Muscle layer of colon (tissue), 2 donors: ENCODE results near the gene HS3ST4.

Experiments
- H3K27ac ChIP-seq: one replicate; pipeline ENCODE4 v1.7.0; 2013; ENCODE audit warnings: low read depth, mild to moderate bottlenecking, low read length, moderate library complexity
- H3K27me3 ChIP-seq, 2 donors: one replicate each; pipeline ENCODE4 v1.7.0; 2013; ENCODE audit warnings: low read length in 2 of 2, mild to moderate bottlenecking in 2 of 2; ENCODE audit not compliant: insufficient read depth in 2 of 2, control insufficient read depth in 1 of 2
- H3K36me3 ChIP-seq: one replicate; pipeline ENCODE4 v1.7.0; 2013; ENCODE audit warnings: mild to moderate bottlenecking, low read length; ENCODE audit not compliant: insufficient read depth
- H3K4me1 ChIP-seq: one replicate; pipeline ENCODE4 v1.7.0; 2013; ENCODE audit warnings: mild to moderate bottlenecking, low read length; ENCODE audit not compliant: insufficient read depth
- H3K4me3 ChIP-seq, 2 donors: one replicate each; pipeline ENCODE4 v1.7.0; 2013; ENCODE audit warnings: low read length in 2 of 2, low read depth in 1 of 2, mild to moderate bottlenecking in 1 of 2, moderate library complexity in 1 of 2
- H3K9ac ChIP-seq: one replicate; pipeline ENCODE4 v1.7.0; 2013; ENCODE audit warnings: low read length
- H3K9me3 ChIP-seq: one replicate; pipeline ENCODE4 v1.7.0; 2013; ENCODE audit warnings: mild to moderate bottlenecking, low read length
- donor health status: abdominal sarcoma.
- donor health status: Adenocarcinoma of cecum.

HS3ST4 gene

DNA sequence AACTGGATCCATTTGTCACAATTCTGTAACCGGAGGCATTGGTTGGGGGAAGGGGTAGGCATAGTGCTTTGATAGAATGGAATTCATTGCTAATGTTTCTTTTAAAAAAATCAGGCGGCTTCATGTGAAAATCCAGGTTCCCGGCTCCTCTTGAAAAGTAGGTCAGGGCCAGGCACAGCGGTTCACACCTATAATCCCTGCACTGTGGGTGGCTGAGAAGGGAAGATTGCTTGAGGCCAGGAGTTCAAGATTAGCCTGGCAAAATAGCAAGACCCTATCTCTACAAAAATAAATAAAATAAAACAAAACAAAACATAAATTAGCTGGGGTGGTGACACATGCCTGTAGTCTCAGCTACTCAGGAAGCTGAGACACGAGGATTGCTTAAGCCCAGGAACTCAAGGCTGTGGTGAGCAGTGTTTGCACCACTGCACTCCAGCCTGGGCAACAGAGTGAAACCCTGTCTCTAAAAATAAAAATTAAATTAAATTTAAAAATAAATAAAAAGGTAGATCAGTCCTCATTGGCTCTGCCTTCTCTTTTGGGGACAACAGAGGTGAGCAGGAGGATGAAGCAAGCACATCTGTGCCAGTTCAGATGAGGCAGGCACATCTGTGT, 466.5 kb downstream of the HS3ST4 start:
- H3K27me3 ChIP-seq, result no peaks in the 10 kb centered on the region
- H3K9ac ChIP-seq, result no peak overlapping the region
- no peaks in the 10 kb centered on the region for H3K36me3 ChIP-seq
- no peaks in the 10 kb centered on the region for H3K4me1 ChIP-seq
- H3K4me3 ChIP-seq, result no peak overlapping the region
- H3K27ac ChIP-seq, result no peak overlapping the region
- H3K9me3 ChIP-seq, result no peaks in the 10 kb centered on the region

DNA sequence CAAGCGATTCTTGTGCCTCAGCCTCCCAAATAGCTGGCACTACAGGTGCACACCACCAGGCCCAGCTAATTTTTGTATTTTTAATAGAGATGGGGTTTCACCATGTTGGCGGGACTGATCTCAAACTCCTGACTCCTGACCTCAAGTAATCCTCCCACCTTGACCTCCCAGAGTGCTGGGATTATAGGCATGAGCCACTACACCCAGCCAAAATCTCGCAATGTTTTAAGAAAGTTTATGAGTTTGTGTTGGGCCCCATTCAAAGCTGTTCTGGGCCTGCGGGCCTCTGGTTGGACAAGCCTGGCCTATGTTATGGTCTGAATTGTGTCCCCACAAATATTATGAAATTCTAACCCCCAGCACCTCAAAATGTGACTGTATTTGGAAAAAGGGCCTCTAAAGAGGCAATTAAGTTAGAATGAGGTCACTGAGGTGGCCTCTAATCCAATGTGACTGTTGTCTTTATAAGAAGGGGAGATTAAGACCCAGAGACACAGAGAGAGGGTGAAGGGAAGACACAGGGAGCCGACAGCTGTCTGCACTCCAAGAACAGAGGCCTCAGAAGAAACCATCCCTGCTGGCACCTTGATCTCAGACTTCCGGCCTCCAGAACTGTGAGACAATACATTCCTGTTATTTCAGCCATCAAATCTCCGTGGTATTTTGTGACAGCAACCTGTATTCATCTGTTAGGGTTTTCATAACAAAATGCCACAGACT, 469.9 kb downstream of the HS3ST4 start:
- H3K4me3 ChIP-seq, result no peak overlapping the region
- H3K4me1 ChIP-seq, result no peaks in the 10 kb centered on the region
- no peak overlapping the region for H3K27ac ChIP-seq
- H3K27me3 ChIP-seq, result no peaks in the 10 kb centered on the region
- H3K9ac ChIP-seq, result no peak overlapping the region
- H3K9me3 ChIP-seq, result no peaks in the 10 kb centered on the region
- no peaks in the 10 kb centered on the region for H3K36me3 ChIP-seq

DNA sequence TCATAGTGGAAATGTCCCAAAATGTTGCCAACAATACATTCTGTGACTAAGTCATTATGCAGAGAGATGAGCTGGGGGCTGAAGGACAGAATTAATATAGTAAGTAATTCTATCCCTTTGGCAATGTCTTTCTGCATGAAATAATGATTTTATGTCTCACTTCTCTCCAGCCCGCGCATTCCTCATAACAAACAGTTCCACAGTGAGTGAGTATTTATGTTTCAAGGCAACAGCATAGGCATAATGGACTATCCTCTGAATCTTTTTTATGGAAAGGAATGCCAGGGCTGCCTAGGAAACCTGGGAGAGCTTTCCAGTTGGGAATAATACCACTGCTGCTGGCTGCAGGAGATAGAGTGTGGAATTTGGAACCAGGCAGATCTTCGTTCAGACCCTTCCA, 477.7 kb downstream of the HS3ST4 start:
- peaks cover 5% of the 10 kb centered on the region for H3K4me1 ChIP-seq
- H3K36me3 ChIP-seq, result no peaks in the 10 kb centered on the region
- no peak overlapping the region for H3K27ac ChIP-seq
- H3K9ac ChIP-seq, result no peak overlapping the region
- no peaks in the 10 kb centered on the region for H3K9me3 ChIP-seq
- no peak overlapping the region for H3K4me3 ChIP-seq
- H3K27me3 ChIP-seq, result no peaks in the 10 kb centered on the region

DNA sequence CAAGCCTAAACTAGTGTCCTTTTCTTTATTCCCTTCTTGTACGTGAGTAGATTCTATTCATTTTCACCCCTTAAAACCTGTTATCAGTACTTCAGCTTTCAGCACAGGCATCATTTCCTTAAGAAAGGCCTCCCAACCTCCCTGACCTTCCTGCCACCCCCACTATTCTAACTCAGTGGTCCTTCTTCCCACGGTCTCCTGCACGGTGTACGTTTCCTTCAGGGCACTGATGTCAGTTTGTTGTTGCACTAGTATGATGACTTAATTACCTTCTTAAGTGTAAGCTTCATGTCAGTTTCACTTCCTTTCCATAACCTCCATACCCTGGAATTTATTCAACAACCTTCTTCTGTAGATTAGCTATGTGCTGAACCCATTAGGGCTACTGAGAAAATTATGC, 484.2 kb downstream of the HS3ST4 start:
- Histone ChIP-seq H3K9ac (no peak overlapping the region), H3K4me3 (no peak overlapping the region), H3K4me1 (no peaks in the 10 kb centered on the region), H3K36me3 (no peaks in the 10 kb centered on the region), H3K9me3 (no peaks in the 10 kb centered on the region), H3K27ac (no peak overlapping the region), H3K27me3 (no peaks in the 10 kb centered on the region)

DNA sequence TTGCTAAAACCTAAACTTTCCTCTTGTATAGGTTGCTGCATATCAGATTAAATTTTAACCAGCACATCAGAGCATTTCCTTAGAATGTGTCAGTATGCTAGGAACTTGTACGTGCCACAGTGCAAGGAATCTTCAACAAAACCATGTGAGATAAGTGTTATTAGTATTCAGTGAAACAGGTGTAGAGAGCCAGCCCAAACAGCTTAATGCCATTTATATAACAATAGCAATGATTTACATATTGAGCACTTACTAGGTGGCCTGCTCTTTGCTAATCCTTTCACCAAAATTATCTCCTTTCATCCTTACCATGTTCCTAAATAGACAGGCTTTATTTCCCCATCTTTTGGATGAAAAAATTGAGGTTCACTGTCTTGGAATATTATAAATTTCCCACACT, 485.7 kb downstream of the HS3ST4 start:
- no peaks in the 10 kb centered on the region for H3K36me3 ChIP-seq
- H3K4me3 ChIP-seq, result no peak overlapping the region
- no peaks in the 10 kb centered on the region for H3K4me1 ChIP-seq
- no peaks in the 10 kb centered on the region for H3K27me3 ChIP-seq
- H3K27ac ChIP-seq, result no peak overlapping the region
- H3K9ac ChIP-seq, result no peak overlapping the region
- no peaks in the 10 kb centered on the region for H3K9me3 ChIP-seq

DNA sequence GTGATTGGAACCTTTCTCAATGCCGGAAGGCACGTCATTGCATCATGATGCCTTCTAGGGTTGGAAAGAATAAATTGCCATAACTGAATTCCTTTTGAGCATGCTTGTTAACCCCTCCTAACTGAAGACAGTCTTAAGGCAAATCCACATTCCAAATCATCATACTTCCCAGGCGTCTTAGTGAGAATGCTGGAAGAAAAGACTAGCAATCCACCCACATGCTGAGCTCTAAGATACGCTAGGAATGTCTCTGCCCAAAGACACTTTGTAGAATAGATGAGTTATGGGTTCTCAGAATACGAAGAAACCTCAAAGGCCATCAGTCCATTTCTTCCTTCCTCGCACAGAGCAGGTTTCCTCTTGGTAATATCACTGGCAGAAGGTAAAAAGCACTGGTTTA, 486.5 kb downstream of the HS3ST4 start:
- H3K4me1 ChIP-seq, result no peaks in the 10 kb centered on the region
- H3K27me3 ChIP-seq, result no peaks in the 10 kb centered on the region

DNA sequence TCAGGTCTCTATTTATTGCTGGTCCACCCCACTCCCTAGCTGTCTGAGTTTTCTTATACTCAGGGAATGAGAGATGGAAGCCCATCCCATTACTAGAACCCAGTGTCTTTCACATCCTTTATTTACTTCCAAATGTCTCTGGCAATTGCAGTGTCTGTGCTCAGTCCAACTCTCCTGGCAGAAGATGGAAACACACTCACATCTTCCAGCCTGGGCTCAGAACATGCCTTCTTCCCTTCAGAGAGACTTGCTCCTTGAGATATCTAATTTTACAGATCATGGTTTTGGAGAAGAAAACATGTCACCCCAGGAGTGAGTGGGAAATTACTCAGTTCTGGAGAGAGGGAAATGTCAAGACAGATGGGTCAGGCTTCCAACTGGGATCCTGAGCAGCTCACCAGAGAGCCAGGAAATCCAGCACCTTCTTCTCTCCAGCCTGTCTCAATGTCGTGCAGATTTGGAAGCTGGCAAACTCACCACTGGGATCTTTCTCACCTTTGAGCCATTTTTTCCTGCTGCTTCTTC, 494.4 kb downstream of the HS3ST4 start:
- H3K9ac ChIP-seq, result no peak overlapping the region
- H3K9me3 ChIP-seq, result no peaks in the 10 kb centered on the region
- no peaks in the 10 kb centered on the region for H3K4me1 ChIP-seq
- H3K27ac ChIP-seq, result no peak overlapping the region
- H3K27me3 ChIP-seq, result no peaks in the 10 kb centered on the region
- no peak overlapping the region for H3K4me3 ChIP-seq
- no peaks in the 10 kb centered on the region for H3K36me3 ChIP-seq

More for the DNA sequence above, 486.5 kb downstream of the HS3ST4 start:
- Histone ChIP-seq H3K4me3 (no peak overlapping the region), H3K9ac (no peak overlapping the region), H3K9me3 (no peaks in the 10 kb centered on the region), H3K27ac (no peak overlapping the region), H3K36me3 (no peaks in the 10 kb centered on the region)
